ENCODE measurements around the gene LYRM4.

The LYRM4 gene

DNA sequence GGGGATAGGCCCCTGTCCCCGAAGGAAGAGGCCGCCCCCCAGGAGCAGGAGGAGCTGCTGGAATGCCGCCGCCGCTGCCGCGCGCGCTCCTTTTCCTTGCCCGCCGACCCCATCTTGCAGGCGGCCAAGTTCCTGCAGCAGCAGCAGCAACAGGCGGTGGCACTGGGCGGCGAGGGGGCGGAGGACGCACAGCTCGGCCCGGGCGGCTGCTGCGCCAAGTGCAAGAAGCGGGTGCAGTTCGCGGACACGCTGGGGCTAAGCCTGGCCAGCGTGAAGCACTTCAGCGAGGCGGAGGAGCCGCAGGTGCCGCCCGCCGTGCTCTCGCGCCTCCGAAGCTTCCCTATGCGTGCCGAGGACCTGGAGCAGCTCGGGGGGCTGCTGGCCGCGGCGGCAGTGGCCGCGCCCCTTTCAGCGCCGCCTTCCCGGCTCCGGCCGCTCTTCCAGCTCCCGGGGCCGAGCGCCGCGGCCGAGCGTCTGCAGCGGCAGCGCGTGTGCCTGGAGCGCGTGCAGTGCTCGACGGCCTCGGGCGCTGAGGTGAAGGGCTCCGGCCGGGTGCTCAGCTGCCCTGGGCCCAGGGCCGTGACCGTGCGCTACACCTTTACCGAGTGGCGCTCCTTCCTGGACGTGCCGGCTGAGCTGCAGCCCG, 175.0 kb downstream of the LYRM4 start:
- H3K27ac ChIP-seq: peak overlapping the region; percentile 45; the same call in 1 of the 2 replicates
- TF ChIP-seq, protein P1, sequence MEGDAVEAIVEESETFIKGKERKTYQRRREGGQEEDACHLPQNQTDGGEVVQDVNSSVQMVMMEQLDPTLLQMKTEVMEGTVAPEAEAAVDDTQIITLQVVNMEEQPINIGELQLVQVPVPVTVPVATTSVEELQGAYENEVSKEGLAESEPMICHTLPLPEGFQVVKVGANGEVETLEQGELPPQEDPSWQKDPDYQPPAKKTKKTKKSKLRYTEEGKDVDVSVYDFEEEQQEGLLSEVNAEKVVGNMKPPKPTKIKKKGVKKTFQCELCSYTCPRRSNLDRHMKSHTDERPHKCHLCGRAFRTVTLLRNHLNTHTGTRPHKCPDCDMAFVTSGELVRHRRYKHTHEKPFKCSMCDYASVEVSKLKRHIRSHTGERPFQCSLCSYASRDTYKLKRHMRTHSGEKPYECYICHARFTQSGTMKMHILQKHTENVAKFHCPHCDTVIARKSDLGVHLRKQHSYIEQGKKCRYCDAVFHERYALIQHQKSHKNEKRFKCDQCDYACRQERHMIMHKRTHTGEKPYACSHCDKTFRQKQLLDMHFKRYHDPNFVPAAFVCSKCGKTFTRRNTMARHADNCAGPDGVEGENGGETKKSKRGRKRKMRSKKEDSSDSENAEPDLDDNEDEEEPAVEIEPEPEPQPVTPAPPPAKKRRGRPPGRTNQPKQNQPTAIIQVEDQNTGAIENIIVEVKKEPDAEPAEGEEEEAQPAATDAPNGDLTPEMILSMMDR (conservative IDR thresholded peaks at IDR 0.05): no peak

DNA sequence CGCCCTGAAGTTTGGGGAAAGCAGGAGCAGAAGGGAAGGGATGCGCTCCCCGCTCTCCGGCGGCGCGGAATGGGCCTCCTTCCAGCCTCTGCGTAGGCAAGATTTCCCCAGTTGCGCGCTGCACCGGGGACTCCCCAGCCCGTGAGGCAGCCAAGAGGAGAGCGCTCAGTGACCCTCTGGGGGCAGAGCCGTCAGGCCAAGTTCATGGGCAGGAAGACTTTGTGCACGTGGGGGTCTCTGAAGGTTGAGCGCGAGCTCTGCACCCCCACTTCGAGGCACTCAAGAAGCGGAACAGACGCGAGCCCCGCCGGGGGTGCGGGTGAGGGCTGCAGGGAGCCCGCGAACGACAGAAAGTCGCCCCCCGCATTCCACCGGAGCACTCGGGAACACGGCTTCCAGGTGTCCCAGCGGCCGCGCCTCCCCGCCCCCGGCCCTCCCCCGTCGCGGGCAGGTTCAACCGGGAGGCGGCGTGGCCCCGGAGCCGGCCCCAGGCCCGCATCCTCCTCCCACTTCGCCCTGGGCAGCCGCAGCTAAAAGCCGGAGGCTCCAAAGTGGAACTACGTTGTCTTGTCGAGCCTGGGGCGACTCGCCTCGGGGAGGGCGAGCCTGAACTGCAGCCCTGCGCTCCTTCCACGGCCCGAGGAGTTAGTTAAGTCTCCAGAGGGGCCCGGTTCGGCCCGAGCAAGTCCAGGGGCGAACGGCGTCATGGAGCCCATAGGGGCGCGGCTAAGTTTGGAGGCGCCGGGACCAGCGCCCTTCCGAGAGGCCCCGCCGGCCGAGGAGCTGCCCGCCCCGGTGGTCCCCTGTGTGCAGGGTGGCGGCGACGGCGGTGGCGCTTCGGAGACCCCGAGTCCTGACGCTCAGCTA, 175.7 kb downstream of the LYRM4 start, which contains the start of gene PPP1R3G:
Gene PPP1R3G (plus strand): TSS at position 561 of the 867 bp plus-strand sequence. CDS start 145 bp downstream, at position 706.
- TF ChIP-seq, protein P1 (conservative IDR thresholded peaks at IDR 0.05): no peak
- H3K27ac ChIP-seq: peak within 1 kb of the TSS; percentile 45; the same call in 1 of the 2 replicates

DNA sequence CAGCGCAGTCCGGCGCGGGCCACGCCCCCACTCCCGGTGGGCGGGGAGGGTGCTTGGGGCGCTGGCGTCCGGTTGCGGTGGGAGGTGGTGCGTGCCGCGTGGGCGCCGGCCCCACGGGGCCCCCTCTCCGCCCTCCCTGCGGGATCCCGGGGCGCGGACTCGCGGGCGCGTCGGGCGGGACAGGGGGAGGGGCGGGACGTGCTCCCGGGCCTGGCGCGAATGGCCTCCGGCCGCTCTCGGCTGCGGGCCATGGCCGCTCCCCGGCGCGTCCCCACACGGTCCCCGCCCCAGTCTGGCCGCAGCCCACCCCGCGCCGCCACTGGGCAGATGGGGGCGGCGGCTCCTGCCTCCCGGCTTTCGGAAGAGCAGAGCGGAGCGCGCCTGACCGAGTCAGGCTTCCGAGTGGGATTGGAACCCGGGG, 176.4 kb downstream of the LYRM4 start:
- H3K27ac ChIP-seq: peak overlapping the region; percentile 45; the same call in 1 of the 2 replicates
- TF ChIP-seq, protein P1 (conservative IDR thresholded peaks at IDR 0.05): no peak

DNA sequence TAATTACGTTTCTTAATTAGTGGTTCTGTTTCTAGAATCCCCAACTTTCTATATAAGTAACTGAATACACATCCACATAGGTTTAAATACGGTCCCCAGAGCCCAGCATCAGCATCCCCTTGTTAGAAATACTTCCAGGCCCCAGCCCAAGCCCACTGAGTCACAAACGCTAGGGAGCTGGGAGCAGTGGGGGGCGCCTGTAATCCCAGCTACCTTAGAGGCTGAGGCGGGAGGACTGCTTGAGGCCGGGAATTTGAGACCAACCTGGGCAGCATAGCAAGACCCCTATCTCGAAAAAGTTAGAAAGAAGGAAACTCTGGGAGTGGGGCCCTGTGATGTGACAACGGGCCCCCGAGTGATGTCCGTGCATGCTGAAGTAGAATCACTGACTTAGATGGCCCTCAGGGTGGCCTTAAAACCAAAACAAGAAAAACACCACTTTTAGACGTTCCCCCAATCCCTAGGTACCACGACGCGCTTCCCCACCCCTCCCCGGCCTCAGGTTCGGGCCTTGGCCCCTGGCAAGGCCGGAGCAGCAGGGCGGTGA, 176.9 kb downstream of the LYRM4 start:
- TF ChIP-seq, protein P1 (conservative IDR thresholded peaks at IDR 0.05): no peak
- H3K27ac ChIP-seq: no peak overlapping the region; the same call in 1 of the 2 replicates

GRCh38 chr6:5083307-5083583, 177.5 kb downstream of the LYRM4 start:
- TF ChIP-seq, protein P1 (conservative IDR thresholded peaks at IDR 0.05): no peak

DNA sequence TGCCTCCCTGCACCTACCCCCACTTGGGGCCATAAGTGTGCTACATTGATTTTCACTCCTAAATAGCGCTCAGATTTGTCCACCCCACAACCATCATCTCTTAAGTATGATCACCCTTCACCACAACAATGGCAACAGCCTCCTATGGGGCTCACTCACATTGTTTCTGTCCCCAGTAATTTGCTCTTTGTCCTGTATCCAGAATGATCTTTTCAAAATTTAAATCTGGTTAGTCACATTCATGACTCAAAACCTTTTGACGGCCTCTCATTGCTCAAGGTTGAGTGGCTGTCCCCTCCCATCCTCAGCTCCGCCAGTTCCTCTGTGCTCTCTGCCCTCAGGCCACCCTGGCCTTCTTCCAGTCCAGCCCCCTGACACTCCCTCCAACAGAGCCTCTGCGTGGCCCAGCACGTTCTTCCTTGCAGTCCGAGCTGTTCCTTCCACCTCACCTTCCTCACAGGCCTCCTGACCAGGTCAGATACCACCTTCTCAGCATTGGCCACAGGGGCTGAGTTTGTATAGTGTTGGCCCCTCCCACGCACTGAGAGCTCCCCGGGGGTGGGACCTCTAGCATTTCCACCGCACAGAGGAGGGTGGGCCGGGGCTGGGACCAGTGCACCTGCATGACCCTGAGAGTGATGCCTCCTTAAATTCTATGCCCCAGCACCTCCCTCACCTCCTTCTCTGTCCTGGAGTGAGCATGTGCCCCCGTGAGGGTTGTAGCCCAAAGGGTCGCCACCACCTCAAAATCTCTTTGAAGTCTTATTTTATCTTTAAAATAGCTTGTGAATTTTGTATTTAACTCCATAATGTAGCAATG, 178.1 kb downstream of the LYRM4 start:
- TF ChIP-seq, protein P1 (conservative IDR thresholded peaks at IDR 0.05): no peak
- no peak overlapping the region for H3K27ac ChIP-seq

More at GRCh38 chr6:5083307-5083583, 177.5 kb downstream of the LYRM4 start:
- H3K27ac ChIP-seq: no peak overlapping the region

Data from VCaP (cell line).